ENCODE measurements around the gene LIME1.

The LIME1 gene

DNA sequence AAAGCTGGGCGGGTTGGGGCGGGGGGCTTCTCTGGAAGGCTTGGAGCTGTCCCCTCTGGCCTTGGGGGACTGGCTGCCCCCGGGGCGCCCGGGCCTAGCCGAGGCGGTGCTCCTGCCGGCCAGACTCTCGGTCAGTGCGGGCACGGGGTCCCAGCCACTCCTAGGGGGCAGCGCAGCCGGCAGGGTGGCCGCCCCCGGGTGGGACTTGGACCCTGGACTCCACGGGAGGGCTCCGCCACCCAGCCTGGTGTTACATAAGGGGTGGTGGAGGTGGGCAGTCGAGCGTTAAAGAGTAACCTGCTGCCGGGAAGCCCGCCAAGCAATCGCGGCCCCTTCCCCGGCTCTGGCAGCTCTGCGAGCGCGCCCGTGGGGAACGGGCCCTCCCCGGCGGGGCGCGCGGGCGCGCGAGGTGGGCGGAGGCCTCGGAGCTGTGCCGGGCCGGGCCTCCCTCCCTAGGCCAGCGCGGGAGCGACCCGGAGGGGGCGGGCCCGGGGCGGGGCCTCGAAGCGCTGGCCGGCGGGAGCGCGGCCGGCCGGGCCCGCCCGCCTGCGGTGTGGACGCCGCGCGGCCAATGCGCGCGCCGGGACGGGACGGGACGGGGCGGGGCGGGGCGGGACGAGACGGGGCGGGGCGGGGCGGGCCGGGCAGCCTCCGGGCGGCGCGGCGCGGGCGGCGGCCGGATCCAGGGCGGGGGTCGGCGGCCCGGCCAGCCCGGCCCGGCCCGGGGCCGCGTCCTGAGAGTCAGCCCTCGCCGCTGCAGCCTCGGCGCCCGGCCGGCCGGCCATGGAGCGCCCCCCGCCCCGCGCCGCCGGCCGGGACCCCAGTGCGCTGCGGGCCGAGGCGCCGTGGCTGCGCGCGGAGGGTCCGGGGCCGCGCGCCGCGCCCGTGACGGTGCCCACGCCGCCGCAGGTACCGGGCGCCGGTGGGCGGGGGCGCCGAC, 2.9 kb downstream of the LIME1 start, which contains the start of gene SLC2A4RG:
Gene SLC2A4RG, plus strand, starts transcription at position 647 of the 940 bp plus-strand sequence. Its CDS starts 137 bp downstream, at position 784.
- no peak for DNase-seq

DNA sequence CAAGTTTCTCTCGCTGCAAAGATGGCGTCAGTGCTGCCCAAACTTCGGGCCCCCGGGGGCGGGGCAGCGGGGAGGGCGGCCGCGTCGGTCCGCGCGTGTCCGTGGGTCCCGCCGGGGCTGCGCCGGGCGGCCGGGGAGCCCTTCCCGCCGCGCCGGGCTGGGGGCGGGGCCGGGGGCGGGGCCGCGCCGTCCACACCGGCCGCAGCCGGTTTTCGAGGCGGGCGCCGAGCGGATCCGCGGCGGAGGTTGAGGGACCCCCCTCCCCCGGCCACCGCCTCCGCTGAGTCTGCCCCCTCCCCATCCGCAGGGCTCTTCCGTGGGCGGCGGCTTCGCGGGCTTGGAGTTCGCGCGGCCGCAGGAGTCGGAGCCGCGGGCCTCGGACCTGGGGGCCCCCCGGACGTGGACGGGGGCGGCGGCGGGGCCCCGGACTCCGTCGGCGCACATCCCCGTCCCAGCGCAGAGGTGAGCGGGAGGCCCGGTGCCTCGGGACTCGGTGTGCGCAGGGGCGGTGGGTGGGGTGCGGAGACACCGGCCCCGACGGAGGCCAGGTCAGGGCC, 3.7 kb downstream of the LIME1 start:
- no peak for DNase-seq

GRCh38 chr20:63740627-63741353, 4.3 kb downstream of the LIME1 start:
- DNase-seq, result no peak

DNA sequence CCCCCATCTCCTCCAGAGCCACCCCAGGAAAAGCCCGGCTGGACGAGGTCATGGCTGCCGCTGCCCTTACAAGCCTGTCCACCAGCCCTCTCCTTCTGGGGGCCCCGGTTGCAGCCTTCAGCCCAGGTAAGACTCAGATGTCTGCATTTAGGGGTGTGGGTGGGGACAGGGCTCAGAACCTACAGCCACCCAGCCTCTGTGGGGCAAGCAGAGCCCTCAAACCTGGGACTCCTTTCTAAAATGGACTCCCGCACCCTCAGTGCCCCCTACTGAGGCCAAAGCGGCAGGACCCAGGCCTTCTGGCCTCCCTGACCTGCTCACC, 4.9 kb downstream of the LIME1 start:
- DNase-seq, result no peak

GRCh38 chr20:63741676-63742380, 5.4 kb downstream of the LIME1 start:
- DNase-seq, result no peak

DNA sequence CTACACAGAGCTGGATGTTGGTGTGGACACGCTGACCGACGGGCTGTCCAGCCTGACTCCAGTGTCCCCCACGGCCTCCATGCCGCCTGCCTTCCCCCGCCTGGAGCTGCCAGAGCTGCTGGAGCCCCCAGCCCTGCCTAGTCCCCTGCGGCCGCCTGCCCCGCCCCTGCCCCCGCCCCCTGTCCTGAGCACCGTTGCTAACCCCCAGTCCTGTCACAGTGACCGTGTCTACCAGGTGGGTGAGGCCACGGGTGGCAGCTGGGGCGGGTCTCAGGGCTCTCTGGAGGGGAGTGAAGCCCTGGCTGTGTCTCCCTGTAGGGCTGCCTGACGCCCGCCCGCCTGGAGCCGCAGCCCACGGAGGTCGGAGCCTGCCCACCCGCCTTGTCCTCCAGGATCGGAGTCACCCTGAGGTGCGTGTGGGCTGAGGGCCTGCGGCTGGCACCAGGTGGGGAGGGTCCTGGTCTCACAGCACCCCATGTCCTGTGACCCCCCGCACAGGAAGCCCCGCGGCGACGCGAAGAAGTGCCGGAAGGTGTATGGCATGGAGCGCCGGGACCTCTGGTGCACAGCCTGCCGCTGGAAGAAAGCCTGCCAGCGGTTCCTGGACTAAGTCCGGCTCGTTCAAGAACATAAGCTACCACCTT, 6.0 kb downstream of the LIME1 start:
- DNase-seq, result no peak

DNA sequence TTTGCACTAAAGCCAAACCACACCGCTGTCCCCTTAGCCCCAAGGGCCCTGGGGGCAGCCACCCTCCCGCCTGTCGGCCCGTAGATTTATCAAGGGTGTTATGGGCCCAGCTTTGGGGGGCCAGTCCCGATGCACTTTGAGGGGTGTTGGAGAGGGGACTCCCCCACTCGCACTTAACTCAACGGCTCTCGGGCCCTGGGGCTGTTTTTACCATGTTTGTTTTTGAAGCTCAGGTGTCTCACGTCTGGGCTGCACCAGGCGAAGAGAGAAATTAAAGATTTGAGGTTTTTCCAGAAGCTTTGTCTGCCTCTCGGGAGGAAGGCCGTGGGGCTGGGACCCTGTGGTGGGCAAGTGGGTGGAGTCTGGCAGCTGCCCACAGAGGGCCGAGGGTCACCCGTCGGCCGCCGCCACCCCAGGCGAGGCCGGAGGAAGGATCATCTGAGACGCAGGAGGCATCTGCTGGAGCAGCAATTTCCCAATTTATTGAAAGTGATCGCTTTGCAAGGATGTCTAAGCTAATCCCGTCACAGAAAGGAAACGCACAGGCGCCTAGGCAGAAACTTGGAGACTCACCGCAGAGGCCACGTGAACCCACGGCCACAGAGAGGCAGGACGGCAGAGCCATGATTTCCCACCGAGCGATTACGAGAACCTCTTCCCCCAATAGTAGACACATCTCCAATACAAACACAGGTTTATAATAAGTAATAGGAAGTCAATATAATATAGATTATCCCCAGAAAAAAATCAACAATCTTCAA, 6.9 kb downstream of the LIME1 start:
- DNase-seq, result no peak

GRCh38 chr20:63744158-63744557, 7.7 kb downstream of the LIME1 start:
- no peak for DNase-seq

- no peak for DNase-seq
Observed at GRCh38 chr20:63744574-63745423, 8.3 kb downstream of the LIME1 start.

DNA sequence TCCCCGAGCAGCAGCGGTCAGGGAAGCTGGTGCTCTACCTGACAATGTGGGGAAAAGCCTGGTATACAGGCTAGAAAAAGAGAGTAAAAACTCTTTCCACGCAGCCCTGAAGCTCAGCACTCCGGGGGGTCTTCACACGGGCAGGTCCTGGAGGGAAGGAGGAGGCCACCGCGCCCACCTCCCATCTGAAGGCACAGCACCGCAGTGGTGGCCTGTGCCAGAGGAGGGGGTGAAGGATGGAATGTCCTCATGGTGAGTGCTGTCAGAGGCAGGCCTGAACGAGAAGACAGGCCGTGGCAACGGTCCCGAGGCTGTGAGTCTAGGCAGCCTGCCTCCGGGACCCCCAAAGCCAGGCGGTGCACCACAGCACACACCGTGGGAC, 9.0 kb downstream of the LIME1 start:
- no peak for DNase-seq

GRCh38 chr20:63745961-63746731, 9.7 kb downstream of the LIME1 start:
- DNase-seq, result no peak

GRCh38 chr20:63746751-63747315, 10.4 kb downstream of the LIME1 start:
- DNase-seq, result no peak

DNA sequence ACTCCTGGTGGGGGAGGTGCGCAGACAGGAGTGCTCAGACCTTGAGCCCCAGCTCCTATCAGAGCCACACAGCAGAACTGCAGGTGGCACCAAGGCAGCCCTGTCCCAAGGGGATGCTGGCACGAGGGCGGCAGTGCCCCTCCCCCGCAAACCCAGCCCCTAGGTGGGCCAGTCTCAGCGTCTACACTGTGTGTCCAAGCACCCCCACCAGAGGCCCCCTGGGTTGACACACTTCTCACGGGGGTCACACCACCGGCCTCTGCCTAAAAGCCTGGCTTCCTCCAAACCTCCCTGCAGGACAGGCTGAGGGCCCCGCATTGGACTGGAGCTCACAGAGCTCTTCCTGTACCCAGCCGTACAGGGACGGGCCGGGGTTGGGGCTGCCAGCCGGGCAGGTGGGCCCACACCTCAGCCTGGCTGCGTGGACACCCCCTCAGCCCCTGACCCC, 11.2 kb downstream of the LIME1 start:
- no peak for DNase-seq

- DNase-seq, result no peak
Observed at GRCh38 chr20:63748070-63748933, 11.8 kb downstream of the LIME1 start.

DNA sequence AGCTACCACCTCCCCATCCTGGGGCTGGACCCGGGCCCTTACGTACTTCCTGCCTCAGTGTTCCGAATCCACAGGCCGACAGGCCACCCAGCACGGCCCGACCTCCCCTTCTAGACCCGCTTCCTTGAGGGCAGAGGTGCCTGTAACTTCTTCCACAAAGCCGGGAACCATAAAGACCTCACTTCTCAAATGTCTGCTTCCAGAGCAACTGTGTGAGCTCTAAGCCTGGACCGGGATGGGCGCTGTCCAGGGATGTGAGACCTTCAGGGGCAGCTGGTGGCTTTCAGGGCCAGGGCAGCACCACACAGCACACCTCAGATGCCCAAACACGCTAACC, 12.4 kb downstream of the LIME1 start:
- no peak for DNase-seq

DNA sequence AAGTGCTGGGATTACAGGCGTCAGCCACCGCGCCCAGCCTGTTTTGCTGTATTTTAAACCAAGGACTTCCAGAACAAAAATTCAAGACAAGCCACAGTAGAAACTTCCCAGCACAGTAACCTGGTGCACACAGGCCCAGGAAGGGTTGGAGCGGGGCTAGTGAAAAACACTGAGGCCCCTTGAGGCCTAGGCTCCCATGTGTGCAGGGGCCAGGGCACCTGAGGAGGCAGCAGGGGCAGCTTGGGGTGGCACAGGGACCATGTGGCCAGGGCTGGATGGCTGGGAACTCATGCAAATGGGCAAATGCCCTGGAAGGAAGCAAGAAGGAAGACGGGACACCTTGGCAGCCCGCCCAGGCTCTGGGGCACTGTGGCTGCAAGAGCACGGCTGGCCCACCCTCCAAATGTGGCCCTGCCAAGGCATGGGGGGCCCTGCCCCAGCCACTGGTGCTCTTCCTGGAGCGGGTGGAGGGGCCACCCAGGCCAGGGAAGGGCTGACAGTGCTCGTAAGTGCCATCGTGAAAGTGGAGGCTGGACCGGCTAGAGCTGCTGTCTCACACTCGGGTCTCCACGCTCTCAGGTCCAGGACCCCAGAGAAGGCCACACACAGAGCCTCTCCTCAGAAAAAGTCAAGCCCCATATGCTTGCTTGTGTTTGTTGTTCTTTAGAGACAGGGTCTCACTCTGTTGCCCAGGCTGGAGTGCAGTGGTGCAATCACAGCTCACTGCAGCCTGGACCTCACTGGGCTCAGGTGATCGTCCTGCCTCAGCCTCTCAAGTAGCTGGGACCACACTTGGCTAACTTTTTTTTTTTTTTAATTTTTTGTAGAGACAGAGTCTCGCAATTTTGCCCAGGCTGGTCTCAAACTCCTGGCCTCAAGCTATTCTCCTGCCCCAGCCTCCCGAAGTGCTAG, 13.4 kb downstream of the LIME1 start:
- no peak for DNase-seq

DNA sequence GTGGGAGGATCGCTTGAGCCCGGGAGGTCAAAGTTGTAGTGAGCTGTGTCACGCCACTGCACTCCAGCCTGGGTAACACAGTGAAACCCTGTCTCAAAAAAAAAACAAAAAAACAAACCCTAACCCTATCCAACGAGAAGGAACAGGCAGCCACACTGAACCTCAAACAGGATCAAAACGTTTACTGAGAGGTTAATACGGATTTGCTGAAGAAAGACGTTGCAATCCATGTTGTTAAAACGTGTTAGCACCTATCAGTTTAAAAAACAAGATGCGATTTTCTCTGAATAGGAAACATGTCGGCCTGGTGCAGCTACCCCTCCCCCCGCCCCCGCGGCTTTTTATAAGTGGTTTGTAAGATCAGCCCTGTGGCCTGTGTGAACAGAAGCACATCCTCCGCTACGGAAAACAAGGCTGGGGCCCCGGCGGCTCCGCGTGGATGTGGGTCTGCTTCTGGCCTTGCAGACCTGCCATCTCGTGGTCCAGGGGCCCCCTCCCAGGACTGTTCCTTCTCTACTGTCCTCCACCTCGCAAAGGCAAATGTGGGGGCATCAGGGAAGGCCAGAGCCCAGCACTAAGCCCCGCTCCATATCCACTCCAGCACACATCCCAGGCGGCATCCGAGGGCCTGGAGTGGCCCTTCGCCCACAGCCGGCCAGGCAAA, 14.5 kb downstream of the LIME1 start:
- DNase-seq, result no peak
